Endothelial cell of umbilical vein (primary cell): ENCODE results near the gene MCM3AP. TPM values are rescaled to one million over a fixed set of nuclear protein-coding genes. Genes with fewer than 3 reads are reported as not detected.

Experiments used
- BruUV-seq: library from RNA; stranded (reverse); fragments of 400-500 nt; replicated peaks from 2 replicates; lab custom pipeline; 2021; lab: Mats Ljungman, UMichigan
- CTCF ChIA-PET: fragments of 300-600, 350-600 bp; sonication (Branson Sonifier 250); formaldehyde crosslinking; loops from one replicate; lab custom pipeline; 2021; ENCODE audit warnings: antibody characterized with exemption, inconsistent platforms; lab: Charles Lee
- POLR2A ChIA-PET: fragments of 300-600, 350-600 bp; sonication (Branson Sonifier 250); formaldehyde crosslinking; loops from one replicate; lab custom pipeline; 2021; ENCODE audit warnings: antibody characterized with exemption, inconsistent platforms; lab: Charles Lee
- DNase-seq: peaks from one replicate; pipeline ENCODE4 v3.0.0-alpha.2; 2011; ENCODE audit warnings: low read depth, low spot score
- FAIRE-seq: peaks from 2 replicates; lab custom pipeline; 2011; peaks lifted over from hg19 to GRCh38; lab: Jason Lieb, UNC
- H2AFZ ChIP-seq: 2 replicates; pipeline ENCODE4 v1.6.0; 2012; ENCODE audit warnings: low read depth, low read length, control low read depth, inconsistent platforms
- H3K27ac ChIP-seq: 2 replicates; pipeline ENCODE4 v1.5.1; 2011; ENCODE audit warnings: low read depth, mild to moderate bottlenecking, control low read depth, low read length, moderate library complexity; ENCODE audit not compliant: insufficient read depth
- H3K27me3 ChIP-seq, 2 experiments: 2 replicates each; pipeline versions ENCODE4 v1.6.0 to v1.6.1; 2011; ENCODE audit warnings: low read length in 2 of 2, mixed read lengths in 1 of 2; ENCODE audit not compliant: control insufficient read depth in 2 of 2, insufficient read depth in 2 of 2
- H3K36me3 ChIP-seq, 2 experiments: 2 replicates in 1 of 2; 3 replicates in 1 of 2; pipeline ENCODE4 v1.5.1; 2011; ENCODE audit warnings: low read length in 2 of 2, mild to moderate bottlenecking in 1 of 2, moderate library complexity in 1 of 2; ENCODE audit not compliant: control insufficient read depth in 2 of 2, insufficient read depth in 2 of 2; ENCODE audit errors: extremely low read depth in 1 of 2
- H3K4me1 ChIP-seq: 3 replicates; pipeline ENCODE4 v1.5.1; 2011; ENCODE audit warnings: mild to moderate bottlenecking, low read length; ENCODE audit not compliant: control insufficient read depth, insufficient read depth; ENCODE audit errors: extremely low read depth
- H3K4me2 ChIP-seq: 2 replicates; pipeline ENCODE4 v1.6.1; 2011; ENCODE audit warnings: low read length, control low read depth, mixed read lengths; ENCODE audit not compliant: insufficient read depth
- H3K4me3 ChIP-seq, 3 experiments: fragments of 200-600 bp in 1 of 3; sonication (generic), shearing (Covaris generic) in 1 of 3; replicated peaks in 1 of 3; 2 replicates each; pipeline ENCODE4 v1.5.1; 2011 to 2016; ENCODE audit warnings: control low read depth in 3 of 3, low read length in 3 of 3, mild to moderate bottlenecking in 2 of 3, inconsistent platforms in 1 of 3, low read depth in 1 of 3, moderate library complexity in 1 of 3; ENCODE audit not compliant: insufficient read depth in 1 of 3
- H3K79me2 ChIP-seq: 2 replicates; pipeline ENCODE4 v1.6.0; 2012; ENCODE audit warnings: low read length, inconsistent platforms; ENCODE audit not compliant: control insufficient read depth, insufficient read depth
- H3K9ac ChIP-seq: replicated peaks from 2 replicates; pipeline ENCODE3; 2011; ENCODE audit warnings: low read length, control low read depth; ENCODE audit not compliant: insufficient read depth; ENCODE audit errors: extremely low read depth
- H3K9me1 ChIP-seq: replicated peaks from 3 replicates; pipeline ENCODE4 v1.6.0; 2011; ENCODE audit warnings: mild to moderate bottlenecking, low read length; ENCODE audit not compliant: control insufficient read depth, insufficient read depth; ENCODE audit errors: extremely low read depth
- H3K9me3 ChIP-seq: replicated peaks from 2 replicates; pipeline ENCODE4 v1.5.1; 2012; ENCODE audit warnings: low read length, inconsistent platforms; ENCODE audit not compliant: control insufficient read depth, insufficient read depth
- H4K20me1 ChIP-seq: replicated peaks from 2 replicates; pipeline ENCODE3; 2011; ENCODE audit warnings: mild to moderate bottlenecking, low read length; ENCODE audit not compliant: control insufficient read depth, insufficient read depth; ENCODE audit errors: extremely low read depth
- EZH2 ChIP-seq: IDR thresholded peaks from 2 replicates; pipeline ENCODE4 v1.6.1; 2012; ENCODE audit warnings: borderline replicate concordance, low read depth, mild to moderate bottlenecking, moderate library complexity, low read length, inconsistent platforms; ENCODE audit not compliant: severe bottlenecking
- FOS ChIP-seq: IDR thresholded peaks from 2 replicates; pipeline ENCODE4 v1.6.1; 2011; ENCODE audit warnings: mild to moderate bottlenecking, low read length, moderate library complexity, borderline replicate concordance; ENCODE audit not compliant: insufficient read depth
- GATA2 ChIP-seq: IDR thresholded peaks from 2 replicates; pipeline ENCODE4 v1.7.0; 2011; ENCODE audit warnings: low read depth, mild to moderate bottlenecking, moderate library complexity, mixed read lengths, low read length; ENCODE audit not compliant: insufficient read length, insufficient read depth
- JUN ChIP-seq: IDR thresholded peaks from 2 replicates; pipeline ENCODE4 v1.6.1; 2011; ENCODE audit warnings: borderline replicate concordance, low read depth; ENCODE audit not compliant: insufficient read length, insufficient read depth
- MYC ChIP-seq: IDR thresholded peaks from one replicate; pipeline ENCODE4 v1.6.1; 2011; ENCODE audit warnings: mild to moderate bottlenecking, low read depth, low read length
- POLR2A ChIP-seq: IDR thresholded peaks from 2 replicates; pipeline ENCODE4 v1.6.1; 2012; ENCODE audit warnings: low read depth, mild to moderate bottlenecking, control low read depth, low read length
- POLR2AphosphoS5 ChIP-seq: IDR thresholded peaks from 2 replicates; pipeline ENCODE4 v1.6.1; 2012; ENCODE audit warnings: low read depth, mild to moderate bottlenecking, control low read depth, low read length, moderate library complexity; ENCODE audit not compliant: insufficient read depth
- dilution Hi-C: fragments of 300-500 bp; cut with MboI; formaldehyde crosslinking; loops from one replicate; pipeline ENCODE4 v1.15.0; 2019; ENCODE audit warnings: low sequenced_read_pairs; ENCODE audit not compliant: extremely low pct_ligation_motif_present
- intact Hi-C: fragments of 100-400 bp; cut with micrococcal nuclease; formaldehyde crosslinking; loops from one replicate; pipeline ENCODE4 v1.10.0; 2022
- polyA plus RNA-seq, 4 experiments: library from polyadenylated mRNA; depleted of rRNA in 3 of 4; stranded (reverse) in 3 of 4; unstranded in 1 of 4; fragments of >200 nt; gene quantifications; 2 replicates each; pipeline versions ENCODE4 v1.2.1 to v1.2.3, GENCODE V29; 2011 to 2012; ENCODE audit warnings: missing spikeins in 1 of 4
- total RNA-seq: library from RNA; stranded (reverse); gene quantifications from 2 replicates; pipeline ENCODE4 v1.2.3, GENCODE V29; 2021
- TF ChIP-seq, protein P1 (sequence below): IDR thresholded peaks from 2 replicates; pipeline ENCODE4 v1.6.1; 2011; ENCODE audit not compliant: insufficient read depth, insufficient read length
- TF ChIP-seq, protein P2 (sequence below), 2 donors: IDR thresholded peaks; 1 replicate in 1 of 2; 2 replicates in 1 of 2; pipeline ENCODE4 v1.5.1; 2011; ENCODE audit warnings: low read length in 2 of 2, mild to moderate bottlenecking in 2 of 2, moderate library complexity in 2 of 2, control low read depth in 1 of 2, inconsistent platforms in 1 of 2, low read depth in 1 of 2; ENCODE audit not compliant: insufficient read depth in 1 of 2; ENCODE audit errors: extremely low read depth in 1 of 2

MCM3AP gene
- total and polyA plus RNA-seq, 2 donors (not counting 3 experiments of a cell fraction or from before 2014, with no cell fraction given): 37.9 to 115 TPM

DNA sequence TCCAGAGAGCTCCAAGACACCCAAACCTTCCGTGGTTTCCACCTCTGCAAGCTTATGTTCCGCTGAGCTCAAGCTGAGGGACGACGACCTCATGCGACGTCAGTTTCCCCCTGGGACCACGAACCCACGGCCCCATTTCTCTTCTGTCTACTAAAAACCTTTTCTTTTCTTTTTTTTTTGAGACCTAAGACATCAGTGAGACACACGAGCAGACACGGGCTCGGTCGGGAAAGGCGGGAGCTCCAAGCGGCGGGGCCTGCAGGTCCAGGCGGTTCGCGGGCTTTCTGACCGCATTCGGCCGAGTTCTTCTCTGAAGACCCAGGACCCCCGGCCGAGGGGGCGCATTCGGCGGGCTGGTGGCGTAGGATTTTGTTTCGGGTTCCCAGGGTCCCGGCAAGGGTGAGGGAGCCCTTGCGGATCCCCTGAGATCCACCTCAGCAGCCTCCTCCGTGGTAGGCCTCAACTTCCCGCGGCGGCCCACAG is 37.9 kb upstream of the MCM3AP start:
- peaks cover 29% of the 10 kb centered on the region for H3K4me1 ChIP-seq
- peak overlapping the region; percentile 93 for H3K4me2 ChIP-seq
- H3K9ac ChIP-seq: peak overlapping the region; percentile 88
- H3K79me2 ChIP-seq: peaks cover 54% of the 10 kb centered on the region
- H3K36me3 ChIP-seq: peaks cover 0 to 2% of the 10 kb centered on the region in 2 experiments
- H4K20me1 ChIP-seq: no peaks in the 10 kb centered on the region
- DNase-seq: no peak
- no peaks in the 10 kb centered on the region for H3K27me3 ChIP-seq
- peak overlapping the region; percentile 60 to 86 (median 66) for H3K4me3 ChIP-seq
- no peaks in the 10 kb centered on the region for H3K9me1 ChIP-seq
- H3K27ac ChIP-seq: peak overlapping the region; percentile 61
- dilution Hi-C loops (no loop called here), intact Hi-C loops (loop anchor here (1.0 to 5.0 kb wide), 2 partner anchors 37 to 181 kb away; partner anchors contain the start of gene YBEY)
- H2AFZ ChIP-seq: peak overlapping the region; percentile 10
- TSS peak; percentile 53 for BruUV-seq
- ChIA-PET POLR2A (interaction anchor here (1.4 kb wide), 1 partner anchor 38 kb away, joined by 3 read pairs; the partner anchor contains the start of gene MCM3AP), CTCF (interaction anchor here (0.9 to 1.8 kb wide), 5 partner anchors 10 to 180 kb away, joined by 3 to 7 read pairs (median 3); partner anchors contain the start of gene YBEY)
- no peaks in the 10 kb centered on the region for H3K9me3 ChIP-seq
- TF ChIP-seq JUN: no peak
- TF ChIP-seq MYC: no peak
- TF ChIP-seq POLR2AphosphoS5: no peak
- TF ChIP-seq, protein P1, sequence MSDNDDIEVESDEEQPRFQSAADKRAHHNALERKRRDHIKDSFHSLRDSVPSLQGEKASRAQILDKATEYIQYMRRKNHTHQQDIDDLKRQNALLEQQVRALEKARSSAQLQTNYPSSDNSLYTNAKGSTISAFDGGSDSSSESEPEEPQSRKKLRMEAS: no peak
- no peak for TF ChIP-seq POLR2A
- no peak for TF ChIP-seq EZH2
- TF ChIP-seq, protein P2, sequence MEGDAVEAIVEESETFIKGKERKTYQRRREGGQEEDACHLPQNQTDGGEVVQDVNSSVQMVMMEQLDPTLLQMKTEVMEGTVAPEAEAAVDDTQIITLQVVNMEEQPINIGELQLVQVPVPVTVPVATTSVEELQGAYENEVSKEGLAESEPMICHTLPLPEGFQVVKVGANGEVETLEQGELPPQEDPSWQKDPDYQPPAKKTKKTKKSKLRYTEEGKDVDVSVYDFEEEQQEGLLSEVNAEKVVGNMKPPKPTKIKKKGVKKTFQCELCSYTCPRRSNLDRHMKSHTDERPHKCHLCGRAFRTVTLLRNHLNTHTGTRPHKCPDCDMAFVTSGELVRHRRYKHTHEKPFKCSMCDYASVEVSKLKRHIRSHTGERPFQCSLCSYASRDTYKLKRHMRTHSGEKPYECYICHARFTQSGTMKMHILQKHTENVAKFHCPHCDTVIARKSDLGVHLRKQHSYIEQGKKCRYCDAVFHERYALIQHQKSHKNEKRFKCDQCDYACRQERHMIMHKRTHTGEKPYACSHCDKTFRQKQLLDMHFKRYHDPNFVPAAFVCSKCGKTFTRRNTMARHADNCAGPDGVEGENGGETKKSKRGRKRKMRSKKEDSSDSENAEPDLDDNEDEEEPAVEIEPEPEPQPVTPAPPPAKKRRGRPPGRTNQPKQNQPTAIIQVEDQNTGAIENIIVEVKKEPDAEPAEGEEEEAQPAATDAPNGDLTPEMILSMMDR (IDR thresholded peaks at IDR 0.05; ENCODE audit: extremely low read depth in 1 of 2, insufficient read depth in 1 of 2, low read depth in 1 of 2, low read length in 2 of 2): no peak
- no peak for TF ChIP-seq FOS
- TF ChIP-seq GATA2: no peak
- FAIRE-seq: no peak
